HG02943 (cell line): ENCODE results near the gene BSND.

Experiments
- ATAC-seq: cut with Tn5 transposase; IDR thresholded peaks from one replicate; pipeline ENCODE4 v1.9.1; 2021; ENCODE audit warnings: mild to moderate bottlenecking, low read depth, moderate library complexity; ENCODE audit not compliant: unreplicated experiment

Gene BSND

GRCh38 chr1:54975356-54976108 is 23.2 kb upstream of the BSND start:
- ATAC-seq = no peak

GRCh38 chr1:54976747-54977146 is 22.0 kb upstream of the BSND start:
- ATAC-seq = no peak

GRCh38 chr1:54977533-54978297 is 21.0 kb upstream of the BSND start:
- ATAC-seq = no peak

- ATAC-seq = no peak
Observed at GRCh38 chr1:54978528-54979326, 20.0 kb upstream of the BSND start.

GRCh38 chr1:54979327-54979891 is 19.3 kb upstream of the BSND start:
- no peak for ATAC-seq

DNA sequence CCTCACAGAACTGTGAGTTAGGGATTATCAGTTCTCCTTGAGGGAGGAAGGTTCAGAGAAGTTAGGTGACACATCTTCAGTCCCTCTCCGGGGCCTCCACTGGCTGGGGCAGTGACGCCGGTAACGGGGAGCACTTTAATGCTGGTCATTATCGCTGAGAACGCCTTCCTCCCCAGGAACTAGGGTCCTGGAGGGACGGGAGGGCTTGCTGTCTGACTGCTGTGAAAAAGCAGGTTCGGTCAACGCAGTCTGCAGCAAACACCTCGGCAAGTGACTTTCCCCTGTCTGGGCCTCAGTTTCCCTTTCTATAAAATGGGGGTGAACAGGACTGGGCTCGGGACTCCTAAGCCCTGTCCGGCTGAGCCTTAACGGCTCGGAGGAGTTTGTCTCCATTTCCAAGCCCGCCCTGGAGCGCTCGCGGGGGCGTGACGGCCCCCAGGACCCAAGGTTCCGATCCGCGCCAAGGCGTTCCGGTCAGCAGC is 18.6 kb upstream of the BSND start:
- ATAC-seq = no peak

DNA sequence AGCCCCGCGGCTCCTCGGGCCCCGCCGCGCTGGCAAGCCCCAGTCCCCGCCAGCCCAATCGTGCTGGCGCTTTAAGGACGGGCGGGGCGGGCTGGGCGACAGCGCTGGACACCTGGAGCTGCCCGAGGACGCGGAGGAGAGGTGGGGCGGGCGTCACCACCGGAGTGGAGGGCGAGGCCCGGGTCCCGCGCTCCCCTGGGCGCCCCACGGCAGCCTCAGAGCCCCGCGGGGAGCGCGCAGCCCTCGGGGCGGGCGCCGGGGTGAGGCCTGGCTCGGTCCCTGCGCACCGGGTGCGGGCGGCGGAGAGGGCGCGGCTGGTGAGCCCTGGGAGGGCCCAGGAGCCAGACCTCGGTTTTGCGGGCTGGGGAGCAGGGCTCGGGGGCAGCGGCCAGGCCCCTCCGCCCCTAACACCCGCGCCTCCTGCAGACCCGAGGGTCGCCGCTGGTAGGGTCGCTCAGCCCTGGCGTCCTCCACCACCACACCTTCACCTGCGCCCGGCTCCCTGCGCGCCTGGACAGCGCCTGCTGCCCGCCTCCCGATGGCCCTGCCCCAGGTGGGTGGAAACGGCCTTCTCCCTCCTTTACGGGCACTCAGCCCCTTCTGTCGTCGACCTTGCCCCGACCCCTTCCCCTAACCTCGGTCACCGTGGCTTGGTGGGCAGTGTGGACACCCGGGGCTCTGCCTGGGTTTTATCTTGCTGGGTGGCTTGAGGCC is 18.0 kb upstream of the BSND start, which contains the start of gene TMEM61:
TMEM61 (plus strand) TSS at position 101 of the 714 bp plus-strand sequence; CDS start at position 539, 438 bp downstream.
- ATAC-seq = no peak

DNA sequence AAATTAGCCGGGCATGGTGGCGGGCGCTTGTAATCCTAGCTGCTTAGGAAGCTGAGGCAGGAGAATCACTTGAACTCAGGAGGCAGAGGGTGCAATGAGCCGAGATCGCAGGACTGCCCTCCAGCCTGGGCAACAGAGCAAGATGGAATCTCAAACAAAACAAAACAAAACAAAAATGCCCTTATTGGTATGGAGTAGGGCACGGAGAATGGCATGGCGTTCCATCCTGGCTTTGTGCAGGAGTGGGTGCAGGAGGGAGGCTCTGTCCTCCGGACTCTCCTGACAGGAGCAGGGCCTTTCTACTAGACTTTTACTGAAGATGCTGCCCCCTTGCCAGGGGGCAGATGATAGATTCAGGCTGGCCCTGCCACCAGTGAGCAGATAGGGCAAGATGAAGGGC is 17.3 kb upstream of the BSND start:
- no peak for ATAC-seq

GRCh38 chr1:54982739-54983138 is 16.0 kb upstream of the BSND start:
- ATAC-seq = no peak

DNA sequence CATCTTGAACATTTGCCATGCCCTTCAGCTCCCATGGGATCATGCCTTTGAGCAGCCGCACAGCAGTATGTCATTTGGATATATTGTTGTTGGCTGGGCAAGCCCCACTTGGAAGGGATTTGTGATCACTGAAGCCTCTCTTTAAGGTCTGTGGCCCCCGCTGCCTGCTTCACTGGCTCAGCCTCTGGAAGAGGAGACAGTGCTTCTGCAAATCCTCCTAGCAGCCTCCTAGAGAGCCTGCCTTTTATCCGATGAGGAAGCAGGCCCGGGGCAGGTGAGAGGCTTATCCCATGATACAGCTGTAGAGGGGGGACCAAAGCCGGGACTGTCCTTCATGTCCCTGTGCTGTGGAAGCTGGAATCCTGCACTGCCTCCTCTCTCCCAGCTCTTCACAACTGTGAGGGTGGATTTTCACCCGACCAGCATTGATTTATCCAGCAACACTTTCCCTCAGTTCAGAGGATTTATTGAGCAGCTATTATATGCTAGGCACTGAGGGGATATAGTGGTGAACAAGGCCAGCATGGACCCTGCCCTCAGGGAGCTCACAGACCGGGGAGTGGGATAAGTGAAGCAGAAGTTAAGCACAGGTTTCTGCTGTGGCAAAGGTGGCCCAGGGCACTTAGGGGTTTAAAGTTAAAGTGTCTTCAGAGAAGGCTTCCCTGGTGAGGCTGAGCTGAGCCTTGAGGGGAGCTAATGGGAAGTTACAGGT is 14.4 kb upstream of the BSND start:
- no peak for ATAC-seq

- no peak for ATAC-seq
Observed at GRCh38 chr1:54985556-54985955, 13.2 kb upstream of the BSND start.

DNA sequence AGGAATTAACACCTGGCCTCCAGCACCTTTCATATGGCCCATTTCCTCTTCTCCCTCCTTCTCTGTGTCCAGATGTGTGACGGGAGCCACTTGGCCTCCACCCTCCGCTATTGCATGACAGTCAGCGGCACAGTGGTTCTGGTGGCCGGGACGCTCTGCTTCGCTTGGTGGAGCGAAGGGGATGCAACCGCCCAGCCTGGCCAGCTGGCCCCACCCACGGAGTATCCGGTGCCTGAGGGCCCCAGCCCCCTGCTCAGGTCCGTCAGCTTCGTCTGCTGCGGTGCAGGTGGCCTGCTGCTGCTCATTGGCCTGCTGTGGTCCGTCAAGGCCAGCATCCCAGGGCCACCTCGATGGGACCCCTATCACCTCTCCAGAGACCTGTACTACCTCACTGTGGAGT is 12.7 kb upstream of the BSND start:
- no peak for ATAC-seq

GRCh38 chr1:54986533-54986932 is 12.2 kb upstream of the BSND start:
- ATAC-seq = no peak

DNA sequence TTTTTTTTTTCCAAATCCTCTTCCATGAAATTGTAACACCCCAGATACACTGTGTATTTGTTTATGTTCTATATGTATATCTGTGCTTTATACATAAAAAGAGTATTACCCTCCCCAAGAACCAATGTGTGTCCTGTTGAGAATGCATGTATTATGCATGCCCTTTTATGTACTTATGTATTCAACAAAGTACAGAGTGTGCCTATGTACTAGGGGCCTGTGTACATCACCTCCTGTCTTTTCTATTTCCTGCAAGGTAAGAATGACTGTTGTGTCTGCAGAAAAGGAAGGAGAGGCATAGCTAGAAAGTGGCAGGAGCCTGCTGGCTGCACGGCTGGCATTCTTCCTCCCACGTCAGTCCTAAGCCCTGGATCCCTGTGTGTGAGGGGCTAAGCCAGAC is 11.3 kb upstream of the BSND start:
- ATAC-seq = no peak

DNA sequence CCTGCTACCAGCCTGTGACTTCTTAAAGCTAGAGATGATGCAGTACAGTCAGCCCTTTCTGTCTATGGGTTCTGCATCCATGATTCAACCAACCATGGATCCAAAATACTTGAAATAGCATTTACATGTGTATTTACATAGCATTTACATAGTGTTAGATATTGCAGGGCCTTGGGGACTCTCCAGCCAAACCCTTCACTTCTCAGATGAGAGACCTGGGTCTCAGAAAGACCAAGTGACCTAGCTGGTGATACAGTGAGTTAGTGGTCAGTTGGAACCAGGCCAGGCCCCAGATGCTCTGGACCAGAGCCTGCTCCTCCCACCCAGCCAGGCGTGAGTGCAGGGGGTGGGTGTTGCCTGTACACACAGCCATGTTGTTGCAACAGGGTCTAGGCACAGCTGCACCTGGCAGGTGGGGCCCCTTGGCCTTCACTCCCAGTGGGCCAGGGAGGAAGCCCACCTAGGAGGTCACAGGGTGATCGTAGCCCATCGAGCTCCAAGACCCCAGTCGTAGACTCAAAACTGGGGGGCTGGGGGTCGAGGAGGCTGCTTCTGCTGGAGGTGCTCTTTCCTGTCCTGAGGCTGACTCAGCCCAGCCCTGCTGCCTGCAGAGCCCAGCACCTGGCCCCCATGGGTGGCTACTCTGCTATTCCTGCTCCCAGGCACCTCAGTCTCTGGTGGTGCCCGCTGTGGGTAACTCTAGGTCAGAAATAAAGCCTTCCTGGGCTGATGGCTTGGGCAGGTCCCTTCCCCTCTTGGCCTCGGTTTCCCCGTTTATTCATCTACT is 10.6 kb upstream of the BSND start:
- no peak for ATAC-seq

DNA sequence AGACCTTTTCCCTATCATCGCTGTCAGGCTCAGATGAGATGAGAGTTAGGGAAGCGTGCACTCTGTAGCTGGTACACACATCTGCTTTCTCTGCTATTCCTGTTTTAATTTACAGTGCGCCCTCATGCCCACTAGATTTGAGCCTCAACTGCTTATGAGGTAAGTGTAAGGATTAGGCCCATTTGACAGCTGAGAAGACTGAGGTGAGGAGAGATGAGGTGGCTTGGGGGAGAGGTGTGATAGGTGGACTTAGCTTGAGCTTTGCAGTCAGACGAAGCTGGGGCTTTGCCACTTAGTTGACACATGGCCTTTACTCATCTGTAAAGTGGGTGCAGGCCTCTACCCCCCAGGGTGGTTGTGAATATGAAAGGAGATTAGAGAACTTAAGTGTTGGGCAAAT is 9.8 kb upstream of the BSND start:
- no peak for ATAC-seq

GRCh38 chr1:54989473-54989872 is 9.3 kb upstream of the BSND start:
- no peak for ATAC-seq

- no peak for ATAC-seq
Observed at GRCh38 chr1:54989968-54990810, 8.5 kb upstream of the BSND start.
